GM19324 (cell line): ENCODE data around the gene DNAJB12.
"Not testable (repeated sequence)": the region's sequence is repeated elsewhere in the genome, so short reads cannot be mapped to it uniquely, and the experiment has no call there.

Source experiments
- ATAC-seq: cut with Tn5 transposase; IDR thresholded peaks from one replicate; pipeline ENCODE4 v1.9.1; 2021; ENCODE audit warnings: mild to moderate bottlenecking, moderate library complexity; ENCODE audit not compliant: unreplicated experiment, low FRiP score

Gene DNAJB12

GRCh38 chr10:72354356-72355213, at the start of gene DNAJB12:
TSS of gene DNAJB12 (minus strand) at chr10:72354919. CDS start at chr10:72354897, 22 bp downstream.
- peak; percentile 85 for ATAC-seq

- ATAC-seq = not testable (repeated sequence)
Measured at GRCh38 chr10:72395581-72395980, 40.9 kb upstream of the DNAJB12 start.

GRCh38 chr10:72392571-72392970, 37.9 kb upstream of the DNAJB12 start:
- no peak for ATAC-seq

- ATAC-seq = no peak
Measured at GRCh38 chr10:72390764-72391163, 36.0 kb upstream of the DNAJB12 start.

GRCh38 chr10:72389716-72390115, 35.0 kb upstream of the DNAJB12 start:
- ATAC-seq = no peak

GRCh38 chr10:72389014-72389413, 34.3 kb upstream of the DNAJB12 start:
- no peak for ATAC-seq

GRCh38 chr10:72388062-72388461, 33.3 kb upstream of the DNAJB12 start:
- no peak for ATAC-seq

- ATAC-seq = no peak
Measured at GRCh38 chr10:72386916-72387586, 32.3 kb upstream of the DNAJB12 start.

- no peak for ATAC-seq
Measured at GRCh38 chr10:72385724-72386123, 31.0 kb upstream of the DNAJB12 start.

- not testable (repeated sequence) for ATAC-seq
Measured at GRCh38 chr10:72384982-72385381, 30.3 kb upstream of the DNAJB12 start.

- ATAC-seq = no peak
Measured at GRCh38 chr10:72379776-72380175, 25.1 kb upstream of the DNAJB12 start.

- no peak for ATAC-seq
Measured at GRCh38 chr10:72379062-72379461, 24.3 kb upstream of the DNAJB12 start.

GRCh38 chr10:72375585-72375984, 20.9 kb upstream of the DNAJB12 start:
- ATAC-seq = no peak

GRCh38 chr10:72375173-72375572, 20.5 kb upstream of the DNAJB12 start:
- ATAC-seq = no peak

- ATAC-seq = no peak
Measured at GRCh38 chr10:72370201-72370722, 15.5 kb upstream of the DNAJB12 start.

GRCh38 chr10:72367301-72367960, 12.7 kb upstream of the DNAJB12 start:
- no peak for ATAC-seq

- no peak for ATAC-seq
Measured at GRCh38 chr10:72365106-72365895, 10.6 kb upstream of the DNAJB12 start.

- ATAC-seq = no peak
Measured at GRCh38 chr10:72364239-72364777, 9.6 kb upstream of the DNAJB12 start.

GRCh38 chr10:72356987-72357386, 2.3 kb upstream of the DNAJB12 start:
- ATAC-seq = no peak

GRCh38 chr10:72356115-72356514, 1.4 kb upstream of the DNAJB12 start:
- no peak for ATAC-seq
